Measurements from ENCODE around the gene ZNF225.

DNA sequence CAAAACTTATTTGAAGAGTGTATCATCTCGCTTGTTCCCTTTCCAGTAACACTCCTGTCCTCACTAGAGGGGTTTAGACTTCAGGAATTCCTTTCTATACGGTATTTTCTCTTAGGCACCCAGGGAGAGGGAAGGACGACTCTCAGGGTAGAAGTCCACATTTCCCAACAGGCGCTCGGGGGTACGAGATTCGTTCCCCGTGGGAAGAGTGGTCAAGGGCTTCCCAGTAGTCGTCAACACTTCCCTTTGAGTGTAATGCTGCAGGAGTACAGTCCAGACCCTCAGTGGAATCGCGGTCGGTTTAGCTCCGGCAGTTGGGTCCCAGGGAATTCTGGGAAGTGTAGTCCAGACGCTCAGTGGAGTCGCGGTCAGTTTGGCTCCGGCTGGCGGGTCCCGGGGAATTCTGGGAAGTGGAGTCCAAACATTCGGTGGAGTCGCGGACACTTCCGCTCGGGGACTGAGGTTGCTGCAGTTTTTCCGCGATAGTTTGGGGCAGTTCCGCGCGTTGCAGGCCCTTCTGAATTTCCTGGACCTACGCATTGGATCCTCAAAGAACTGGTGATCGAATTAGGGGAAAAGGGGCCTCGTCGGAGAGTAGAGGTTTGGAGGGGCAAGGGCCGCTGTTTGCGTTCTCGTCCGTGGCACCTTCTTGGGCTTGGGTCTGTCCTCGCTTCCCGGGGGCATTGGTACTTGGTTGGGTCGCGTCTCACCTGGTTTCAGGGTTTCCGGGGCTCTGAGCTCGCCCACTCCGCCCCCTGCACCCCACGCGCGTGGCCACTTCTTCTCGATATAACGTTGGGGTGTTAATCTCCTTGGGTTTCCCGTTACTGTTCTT, 19.1 kb upstream of the ZNF225 start, which contains the start of gene ZNF224:
- TF ChIP-seq POLR2A (IDR thresholded peaks at IDR 0.05), result peak in 2 of 3 donors; percentile 53 to 63
- TF ChIP-seq, protein P1, sequence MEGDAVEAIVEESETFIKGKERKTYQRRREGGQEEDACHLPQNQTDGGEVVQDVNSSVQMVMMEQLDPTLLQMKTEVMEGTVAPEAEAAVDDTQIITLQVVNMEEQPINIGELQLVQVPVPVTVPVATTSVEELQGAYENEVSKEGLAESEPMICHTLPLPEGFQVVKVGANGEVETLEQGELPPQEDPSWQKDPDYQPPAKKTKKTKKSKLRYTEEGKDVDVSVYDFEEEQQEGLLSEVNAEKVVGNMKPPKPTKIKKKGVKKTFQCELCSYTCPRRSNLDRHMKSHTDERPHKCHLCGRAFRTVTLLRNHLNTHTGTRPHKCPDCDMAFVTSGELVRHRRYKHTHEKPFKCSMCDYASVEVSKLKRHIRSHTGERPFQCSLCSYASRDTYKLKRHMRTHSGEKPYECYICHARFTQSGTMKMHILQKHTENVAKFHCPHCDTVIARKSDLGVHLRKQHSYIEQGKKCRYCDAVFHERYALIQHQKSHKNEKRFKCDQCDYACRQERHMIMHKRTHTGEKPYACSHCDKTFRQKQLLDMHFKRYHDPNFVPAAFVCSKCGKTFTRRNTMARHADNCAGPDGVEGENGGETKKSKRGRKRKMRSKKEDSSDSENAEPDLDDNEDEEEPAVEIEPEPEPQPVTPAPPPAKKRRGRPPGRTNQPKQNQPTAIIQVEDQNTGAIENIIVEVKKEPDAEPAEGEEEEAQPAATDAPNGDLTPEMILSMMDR (IDR thresholded peaks at IDR 0.05), result no peak

All from body of pancreas (tissue), 4 donors.